Activated T-helper 1 cell treated with Interleukin-2 at 50 U/mL for 16 hours (primary cell): Measurements from ENCODE around the gene DAPK1.

ENCODE experiments used
- DNase-seq: peaks from one replicate; pipeline ENCODE4 v3.0.0-alpha.2; 2020; ENCODE audit warnings: low read depth

Gene DAPK1

GRCh38 chr9:87497604-87498045 is at the start of gene DAPK1:
DAPK1 (plus strand) TSS chr9:87497867; CDS start chr9:87499078, 1,211 bp downstream.
- DNase-seq: no peak

GRCh38 chr9:87451149-87451548 is 46.5 kb upstream of the DAPK1 start:
- DNase-seq: no peak

- no peak for DNase-seq
These were observed 42.3 kb upstream of the DAPK1 start for GRCh38 chr9:87455407-87455806.

- DNase-seq: no peak
These were observed 36.4 kb upstream of the DAPK1 start for GRCh38 chr9:87461256-87461655.

GRCh38 chr9:87464110-87464991 is 33.3 kb upstream of the DAPK1 start:
- DNase-seq: no peak

- no peak for DNase-seq
These were observed 32.7 kb upstream of the DAPK1 start for GRCh38 chr9:87464992-87465378.

GRCh38 chr9:87465816-87466215 is 31.9 kb upstream of the DAPK1 start:
- no peak for DNase-seq

- DNase-seq: no peak
These were observed 30.5 kb upstream of the DAPK1 start for GRCh38 chr9:87467187-87467586.

- no peak for DNase-seq
These were observed 27.7 kb upstream of the DAPK1 start for GRCh38 chr9:87469793-87470465.

- DNase-seq: no peak
These were observed 25.9 kb upstream of the DAPK1 start for GRCh38 chr9:87471746-87472145.

GRCh38 chr9:87475463-87475862 is 22.2 kb upstream of the DAPK1 start:
- no peak for DNase-seq

- no peak for DNase-seq
These were observed 19.3 kb upstream of the DAPK1 start for GRCh38 chr9:87478226-87478992.

- no peak for DNase-seq
These were observed 17.9 kb upstream of the DAPK1 start for GRCh38 chr9:87479801-87480201.

GRCh38 chr9:87481890-87482855 is 15.5 kb upstream of the DAPK1 start:
- no peak for DNase-seq

- DNase-seq: no peak
These were observed 7.4 kb upstream of the DAPK1 start for GRCh38 chr9:87490225-87490624.

GRCh38 chr9:87490907-87491306 is 6.8 kb upstream of the DAPK1 start:
- DNase-seq: no peak

GRCh38 chr9:87491523-87491922 is 6.1 kb upstream of the DAPK1 start:
- DNase-seq: no peak

GRCh38 chr9:87492642-87493041 is 5.0 kb upstream of the DAPK1 start:
- DNase-seq: no peak

- no peak for DNase-seq
These were observed 2.6 kb upstream of the DAPK1 start for GRCh38 chr9:87494970-87495471.

GRCh38 chr9:87497080-87497603 is 525 bp upstream of the DAPK1 start:
- no peak for DNase-seq
